ENCODE results near the gene SS18.

DNA sequence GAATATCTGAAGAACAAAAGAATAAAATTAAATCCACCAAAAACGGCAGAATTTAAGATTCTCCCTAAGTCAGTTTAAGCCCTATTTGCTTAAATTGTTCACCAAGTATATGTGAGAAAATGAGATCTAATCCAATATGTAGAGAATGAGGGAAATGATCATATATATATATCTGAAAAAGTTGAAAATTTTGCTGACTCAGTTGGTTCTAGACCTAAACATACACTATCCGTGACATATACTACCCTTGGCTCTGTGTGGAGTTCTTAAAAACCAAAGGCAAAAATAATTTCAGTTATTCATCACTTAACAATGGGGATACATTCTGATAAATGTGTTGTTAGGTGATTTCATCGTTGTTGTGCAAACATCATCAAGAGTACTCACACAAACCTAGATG lies 7.3 kb downstream of the SS18 start:
- TF ChIP-seq, protein P1, sequence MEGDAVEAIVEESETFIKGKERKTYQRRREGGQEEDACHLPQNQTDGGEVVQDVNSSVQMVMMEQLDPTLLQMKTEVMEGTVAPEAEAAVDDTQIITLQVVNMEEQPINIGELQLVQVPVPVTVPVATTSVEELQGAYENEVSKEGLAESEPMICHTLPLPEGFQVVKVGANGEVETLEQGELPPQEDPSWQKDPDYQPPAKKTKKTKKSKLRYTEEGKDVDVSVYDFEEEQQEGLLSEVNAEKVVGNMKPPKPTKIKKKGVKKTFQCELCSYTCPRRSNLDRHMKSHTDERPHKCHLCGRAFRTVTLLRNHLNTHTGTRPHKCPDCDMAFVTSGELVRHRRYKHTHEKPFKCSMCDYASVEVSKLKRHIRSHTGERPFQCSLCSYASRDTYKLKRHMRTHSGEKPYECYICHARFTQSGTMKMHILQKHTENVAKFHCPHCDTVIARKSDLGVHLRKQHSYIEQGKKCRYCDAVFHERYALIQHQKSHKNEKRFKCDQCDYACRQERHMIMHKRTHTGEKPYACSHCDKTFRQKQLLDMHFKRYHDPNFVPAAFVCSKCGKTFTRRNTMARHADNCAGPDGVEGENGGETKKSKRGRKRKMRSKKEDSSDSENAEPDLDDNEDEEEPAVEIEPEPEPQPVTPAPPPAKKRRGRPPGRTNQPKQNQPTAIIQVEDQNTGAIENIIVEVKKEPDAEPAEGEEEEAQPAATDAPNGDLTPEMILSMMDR (IDR thresholded peaks at IDR 0.05) = no peak
- no peak for TF ChIP-seq POLR2AphosphoS5 (IDR thresholded peaks at IDR 0.05)
- TF ChIP-seq POLR2A (IDR thresholded peaks at IDR 0.05) = no peak
- TF ChIP-seq EP300 (IDR thresholded peaks at IDR 0.05) = no peak
